ENCODE measurements around the gene EIF5AL1.

DNA sequence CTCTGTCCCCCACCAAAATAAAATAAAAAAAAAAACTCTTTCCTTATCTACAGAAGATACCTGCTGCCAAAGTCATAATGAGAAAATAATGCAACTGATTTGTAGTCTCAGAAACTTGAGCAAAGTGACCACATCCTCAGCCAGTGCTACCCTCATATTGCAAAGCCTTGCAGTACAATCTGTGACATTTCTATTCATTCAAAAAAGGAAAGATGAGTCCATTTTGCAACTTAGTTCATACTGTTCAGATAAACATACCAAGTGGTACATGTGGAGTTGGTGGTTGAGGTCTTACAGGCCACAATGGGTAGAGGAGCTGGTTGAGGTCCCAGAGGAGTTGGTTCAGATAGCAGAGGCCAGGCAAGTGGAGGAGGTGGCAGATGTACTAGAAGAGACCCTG lies 6.5 kb upstream of the EIF5AL1 start:
- TF ChIP-seq, protein P1, sequence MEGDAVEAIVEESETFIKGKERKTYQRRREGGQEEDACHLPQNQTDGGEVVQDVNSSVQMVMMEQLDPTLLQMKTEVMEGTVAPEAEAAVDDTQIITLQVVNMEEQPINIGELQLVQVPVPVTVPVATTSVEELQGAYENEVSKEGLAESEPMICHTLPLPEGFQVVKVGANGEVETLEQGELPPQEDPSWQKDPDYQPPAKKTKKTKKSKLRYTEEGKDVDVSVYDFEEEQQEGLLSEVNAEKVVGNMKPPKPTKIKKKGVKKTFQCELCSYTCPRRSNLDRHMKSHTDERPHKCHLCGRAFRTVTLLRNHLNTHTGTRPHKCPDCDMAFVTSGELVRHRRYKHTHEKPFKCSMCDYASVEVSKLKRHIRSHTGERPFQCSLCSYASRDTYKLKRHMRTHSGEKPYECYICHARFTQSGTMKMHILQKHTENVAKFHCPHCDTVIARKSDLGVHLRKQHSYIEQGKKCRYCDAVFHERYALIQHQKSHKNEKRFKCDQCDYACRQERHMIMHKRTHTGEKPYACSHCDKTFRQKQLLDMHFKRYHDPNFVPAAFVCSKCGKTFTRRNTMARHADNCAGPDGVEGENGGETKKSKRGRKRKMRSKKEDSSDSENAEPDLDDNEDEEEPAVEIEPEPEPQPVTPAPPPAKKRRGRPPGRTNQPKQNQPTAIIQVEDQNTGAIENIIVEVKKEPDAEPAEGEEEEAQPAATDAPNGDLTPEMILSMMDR (conservative IDR thresholded peaks at IDR 0.05; ENCODE audit: low read depth in 2 of 2): no peak
- TF ChIP-seq POLR2AphosphoS5 (IDR thresholded peaks at IDR 0.05; ENCODE audit: low read depth) (no peak), CREB1 (CRISPR knock-in tag; IDR thresholded peaks at IDR 0.05; ENCODE audit: low read depth) (no peak), JUNB (IDR thresholded peaks at IDR 0.05; ENCODE audit: unreplicated experiment) (no peak), EZH2 (IDR thresholded peaks at IDR 0.05; ENCODE audit: low read depth, unreplicated experiment) (no peak), EZH2phosphoT487 (IDR thresholded peaks at IDR 0.05; ENCODE audit: unreplicated experiment) (no peak)
